HEK293T (cell line): Measurements from ENCODE around the gene ZMYM1.

Experiments
- ELF4 ChIP-seq: fragments of 450-650 bp; IDR thresholded peaks from 2 replicates; pipeline ENCODE4 v1.6.1; 2017; ENCODE audit warnings: antibody characterized with exemption
- PKNOX1 ChIP-seq: fragments of 450-650 bp; IDR thresholded peaks from 2 replicates; pipeline ENCODE4 v1.6.1; 2016
- SP1 ChIP-seq: fragments of 450-650 bp; IDR thresholded peaks from 2 replicates; pipeline ENCODE4 v1.6.1; 2017
- TARDBP ChIP-seq: fragments of 450-650 bp; IDR thresholded peaks from 2 replicates; pipeline ENCODE4 v1.6.1; 2016

GRCh38 chr1:35044431-35044830, 34.8 kb upstream of the ZMYM1 start:
- no peak for TF ChIP-seq TARDBP
- no peak for TF ChIP-seq ELF4
- no peak for TF ChIP-seq SP1
- no peak for TF ChIP-seq PKNOX1
